ENCODE data around the gene MIX23. TPM values are rescaled to one million over a fixed set of nuclear protein-coding genes. Genes with fewer than 3 reads are reported as not detected.

Gene MIX23
- total RNA-seq, 1 experiment from 2014 or later: 111 TPM

GRCh38 chr3:122427857-122428471, 44.9 kb upstream of the MIX23 start:
- TF ChIP-seq CTCF (conservative IDR thresholded peaks at IDR 0.05; ENCODE audit: low read depth, low read length): no peak
- no peak for TF ChIP-seq EZH2phosphoT487 (IDR thresholded peaks at IDR 0.05; ENCODE audit: borderline replicate concordance, low read length)
- TF ChIP-seq EZH2 (IDR thresholded peaks at IDR 0.05; ENCODE audit: low read length, unreplicated experiment): no peak
- H2AFZ ChIP-seq (ENCODE audit: low read length): no peak overlapping the region
- no peaks in the 10 kb centered on the region for H3K9me2 ChIP-seq (replicated peaks; ENCODE audit: low read length)
- H3K36me3 ChIP-seq (ENCODE audit: low read depth, low read length): peaks cover 57% of the 10 kb centered on the region
- H3K4me2 ChIP-seq (ENCODE audit: low read length): no peak overlapping the region
- no peak overlapping the region for H3K4me3 ChIP-seq (ENCODE audit: low read length)
- intact Hi-C loops (cut with micrococcal nuclease): no loop called here
- no peaks in the 10 kb centered on the region for H3K79me2 ChIP-seq (ENCODE audit: low read length)
- H3K4me1 ChIP-seq (ENCODE audit: insufficient read depth, low read length): no peaks in the 10 kb centered on the region
- no peaks in the 10 kb centered on the region for H4K20me1 ChIP-seq (ENCODE audit: low read length)
- DNase-seq: peak; percentile 24
- H3K9me3 ChIP-seq (ENCODE audit: low read length): no peaks in the 10 kb centered on the region
- ChIA-PET CTCF (interaction anchor here (0.7 kb wide), 1 partner anchor 35 kb away, joined by 3 read pairs; no protein-coding TSS in a partner anchor), POLR2A (ENCODE audit: unreplicated experiment) (interaction anchor here (0.7 kb wide), 1 partner anchor 12 kb away, joined by 5 read pairs; the partner anchor contains the start of gene WDR5B)
- H3F3A ChIP-seq (ENCODE audit: low read length, unreplicated experiment): no peaks in the 10 kb centered on the region
- no peaks in the 10 kb centered on the region for H3K27me3 ChIP-seq (ENCODE audit: low read length)
- H3K27ac ChIP-seq (ENCODE audit: low read length): no peak overlapping the region
- no TSS peak for BruUV-seq (replicated peaks)
- H3K9ac ChIP-seq (ENCODE audit: low read length): no peak overlapping the region
- ATAC-seq: peak; percentile 62

- Histone ChIP-seq H3K27me3 (ENCODE audit: low read length) (no peaks in the 10 kb centered on the region), H2AFZ (ENCODE audit: low read length) (no peak overlapping the region), H3K4me3 (ENCODE audit: low read length) (no peak overlapping the region), H4K20me1 (ENCODE audit: low read length) (no peaks in the 10 kb centered on the region), H3K4me2 (ENCODE audit: low read length) (no peak overlapping the region), H3K9me3 (ENCODE audit: low read length) (no peaks in the 10 kb centered on the region), H3K9me2 (replicated peaks; ENCODE audit: low read length) (no peaks in the 10 kb centered on the region), H3K9ac (ENCODE audit: low read length) (no peak overlapping the region), H3F3A (ENCODE audit: low read length, unreplicated experiment) (no peaks in the 10 kb centered on the region), H3K27ac (ENCODE audit: low read length) (no peak overlapping the region), H3K4me1 (ENCODE audit: insufficient read depth, low read length) (peaks cover 7% of the 10 kb centered on the region; the same call in 1 of the 2 replicates), H3K79me2 (ENCODE audit: low read length) (peaks cover 20% of the 10 kb centered on the region), H3K36me3 (ENCODE audit: low read depth, low read length) (peaks cover 39% of the 10 kb centered on the region)
- ChIA-PET POLR2A (ENCODE audit: unreplicated experiment) (no interaction called here), CTCF (no interaction called here)
- no peak for ATAC-seq
- BruUV-seq (replicated peaks): no TSS peak
- intact Hi-C loops (cut with micrococcal nuclease): no loop called here
- no peak for TF ChIP-seq CTCF (conservative IDR thresholded peaks at IDR 0.05; ENCODE audit: low read depth, low read length)
- no peak for TF ChIP-seq EZH2phosphoT487 (IDR thresholded peaks at IDR 0.05; ENCODE audit: borderline replicate concordance, low read length)
- no peak for TF ChIP-seq EZH2 (IDR thresholded peaks at IDR 0.05; ENCODE audit: low read length, unreplicated experiment)
- DNase-seq: no peak
Observed at GRCh38 chr3:122421836-122422235, 38.8 kb upstream of the MIX23 start.

GRCh38 chr3:122421101-122421500, 38.1 kb upstream of the MIX23 start:
- Histone ChIP-seq H3K9me3 (ENCODE audit: low read length) (no peaks in the 10 kb centered on the region), H3K4me3 (ENCODE audit: low read length) (no peak overlapping the region), H3K36me3 (ENCODE audit: low read depth, low read length) (peaks cover 31% of the 10 kb centered on the region), H3K4me1 (ENCODE audit: insufficient read depth, low read length) (peaks cover 8% of the 10 kb centered on the region; the same call in 1 of the 2 replicates), H3K9ac (ENCODE audit: low read length) (no peak overlapping the region), H3K4me2 (ENCODE audit: low read length) (no peak overlapping the region), H3K79me2 (ENCODE audit: low read length) (peaks cover 26% of the 10 kb centered on the region), H3K27me3 (ENCODE audit: low read length) (no peaks in the 10 kb centered on the region), H3K9me2 (replicated peaks; ENCODE audit: low read length) (no peaks in the 10 kb centered on the region), H4K20me1 (ENCODE audit: low read length) (no peaks in the 10 kb centered on the region), H3K27ac (ENCODE audit: low read length) (no peak overlapping the region), H2AFZ (ENCODE audit: low read length) (no peak overlapping the region), H3F3A (ENCODE audit: low read length, unreplicated experiment) (no peaks in the 10 kb centered on the region)
- DNase-seq (no peak), ATAC-seq (no peak)
- ChIA-PET POLR2A (ENCODE audit: unreplicated experiment) (interaction anchor here (0.6 kb wide), 1 partner anchor 13 kb away, joined by 5 read pairs; no protein-coding TSS in a partner anchor), CTCF (no interaction called here)
- BruUV-seq (replicated peaks): no TSS peak
- intact Hi-C loops (cut with micrococcal nuclease): no loop called here
- TF ChIP-seq EZH2phosphoT487 (IDR thresholded peaks at IDR 0.05; ENCODE audit: borderline replicate concordance, low read length): no peak
- TF ChIP-seq EZH2 (IDR thresholded peaks at IDR 0.05; ENCODE audit: low read length, unreplicated experiment): no peak
- no peak for TF ChIP-seq CTCF (conservative IDR thresholded peaks at IDR 0.05; ENCODE audit: low read depth, low read length)

All from PC-3 (cell line).